BJ (cell line): ENCODE data around the gene DHX58. TPM values are rescaled to one million over a fixed set of nuclear protein-coding genes. Genes with fewer than 3 reads are reported as not detected.

Source experiments
- CTCF ChIA-PET: fragments of 350-600 bp; formaldehyde crosslinking; extraction: SDS; loops from one replicate; lab custom pipeline; 2021; ENCODE audit warnings: antibody characterized with exemption, inconsistent platforms; lab: Yijun Ruan, JAX
- POLR2A ChIA-PET: fragments of 300-600 bp; sonication (Branson Sonifier 250); formaldehyde crosslinking; extraction: SDS; loops from one replicate; lab custom pipeline; 2021; ENCODE audit warnings: antibody characterized with exemption; lab: Charles Lee
- DNase-seq: peaks from one replicate; pipeline ENCODE4 v3.0.0-alpha.2; 2011; ENCODE audit warnings: low read depth
- H3K27me3 ChIP-seq: 2 replicates; pipeline ENCODE4 v1.6.0; 2011; ENCODE audit warnings: low read length; ENCODE audit not compliant: control insufficient read depth, insufficient read depth
- H3K36me3 ChIP-seq: 2 replicates; pipeline ENCODE4 v1.5.1; 2011; ENCODE audit warnings: low read length; ENCODE audit not compliant: control insufficient read depth, insufficient read depth
- H3K4me3 ChIP-seq: 2 replicates; pipeline ENCODE4 v1.5.1; 2011; ENCODE audit warnings: low read depth, mild to moderate bottlenecking, control low read depth, low read length
- CTCF ChIP-seq: IDR thresholded peaks from 2 replicates; pipeline ENCODE4 v1.5.1; 2011; ENCODE audit warnings: low read depth, mild to moderate bottlenecking, control low read depth, inconsistent platforms, low read length, moderate library complexity; ENCODE audit not compliant: insufficient read depth
- polyA plus RNA-seq: library from polyadenylated mRNA; depleted of rRNA; stranded (reverse); fragments of >200 nt; gene quantifications from 2 replicates; pipeline ENCODE4 v1.2.3, GENCODE V29; 2011

Gene DHX58
- polyA plus RNA-seq, 1 experiment: 18.0 TPM

- DNase-seq: no peak
- POLR2A ChIA-PET: no interaction called here
- CTCF ChIA-PET: interaction anchor here (0.6 to 4.0 kb wide), 3 partner anchors 13 to 116 kb away, joined by 3 to 23 read pairs (median 6); no protein-coding TSS in a partner anchor
- peaks cover 11% of the 10 kb centered on the region for H3K27me3 ChIP-seq
- H3K4me3 ChIP-seq: no peak overlapping the region
- H3K36me3 ChIP-seq: no peaks in the 10 kb centered on the region
- no peak for TF ChIP-seq CTCF
Measured at GRCh38 chr17:42079541-42079940, 33.0 kb downstream of the DHX58 start.

GRCh38 chr17:42078396-42079043 lies 34.0 kb downstream of the DHX58 start:
- no peak overlapping the region for H3K4me3 ChIP-seq
- no peaks in the 10 kb centered on the region for H3K36me3 ChIP-seq
- DNase-seq: no peak
- peaks cover 14% of the 10 kb centered on the region for H3K27me3 ChIP-seq
- ChIA-PET POLR2A (no interaction called here), CTCF (interaction anchor here (0.6 to 4.0 kb wide), 3 partner anchors 12 to 225 kb away, joined by 3 to 23 read pairs (median 3); no protein-coding TSS in a partner anchor)
- TF ChIP-seq CTCF: no peak

GRCh38 chr17:42077755-42078154 lies 34.8 kb downstream of the DHX58 start:
- TF ChIP-seq CTCF: no peak
- Histone ChIP-seq H3K4me3 (no peak overlapping the region), H3K36me3 (no peaks in the 10 kb centered on the region), H3K27me3 (peaks cover 16% of the 10 kb centered on the region)
- ChIA-PET CTCF (interaction anchor here (2.8 kb wide), 1 partner anchor 10 kb away, joined by 13 read pairs; no protein-coding TSS in a partner anchor), POLR2A (no interaction called here)
- no peak for DNase-seq

GRCh38 chr17:42076797-42077559 lies 35.5 kb downstream of the DHX58 start:
- Histone ChIP-seq H3K27me3 (peaks cover 17% of the 10 kb centered on the region), H3K4me3 (no peak overlapping the region), H3K36me3 (no peaks in the 10 kb centered on the region)
- POLR2A ChIA-PET: no interaction called here
- DNase-seq: no peak
- CTCF ChIA-PET: interaction anchor here (1.4 to 2.8 kb wide), 2 partner anchors 9 to 14 kb away, joined by 3 to 13 read pairs; no protein-coding TSS in a partner anchor
- TF ChIP-seq CTCF: no peak

GRCh38 chr17:42075789-42076188 lies 36.7 kb downstream of the DHX58 start:
- TF ChIP-seq CTCF: no peak
- H3K4me3 ChIP-seq: no peak overlapping the region
- no peaks in the 10 kb centered on the region for H3K36me3 ChIP-seq
- POLR2A ChIA-PET: no interaction called here
- H3K27me3 ChIP-seq: peaks cover 26% of the 10 kb centered on the region
- DNase-seq: no peak
- CTCF ChIA-PET: interaction anchor here (1.4 to 2.8 kb wide), 2 partner anchors 8 to 12 kb away, joined by 3 to 13 read pairs; no protein-coding TSS in a partner anchor
